Sigmoid colon (tissue), 7 donors: ENCODE results near the gene CLMP. TPM values are rescaled to one million over a fixed set of nuclear protein-coding genes. Genes with fewer than 3 reads are reported as not detected.

Source experiments
- DNase-seq: peaks from one replicate; pipeline ENCODE4 v3.0.0-alpha.2; 2019
- H3K27ac ChIP-seq, 4 donors: fragments of 200-600 bp; sonication (generic); one replicate each; pipeline ENCODE4 v1.5.1; 2016 to 2019; ENCODE audit warnings: mild to moderate bottlenecking in 1 of 4
- H3K27me3 ChIP-seq, 3 donors: fragments of 200-600 bp; sonication (generic); one replicate each; pipeline ENCODE4 v1.5.1; 2019; ENCODE audit warnings: mild to moderate bottlenecking in 1 of 3
- H3K36me3 ChIP-seq, 4 donors: fragments of 200-600 bp; sonication (generic); one replicate each; pipeline ENCODE4 v1.5.1; 2016 to 2019
- H3K4me1 ChIP-seq, 4 donors: fragments of 200-600 bp; sonication (generic); one replicate each; pipeline ENCODE4 v1.5.1; 2017 to 2019
- H3K4me3 ChIP-seq, 4 donors: fragments of 200-600 bp; sonication (generic); one replicate each; pipeline ENCODE4 v1.5.1; 2017 to 2019; ENCODE audit warnings: mild to moderate bottlenecking in 2 of 4, moderate library complexity in 1 of 4
- H3K9me3 ChIP-seq, 4 donors: fragments of 200-600 bp in 3 of 4; sonication (generic) in 3 of 4; one replicate each; pipeline versions ENCODE4 v1.5.1 to v1.6.1; 2013 to 2019
- CTCF ChIP-seq, 4 experiments: fragments of 450-650 bp in 3 of 4; fragments of 200-600 bp in 1 of 4; IDR thresholded peaks; one replicate each; pipeline ENCODE4 v1.5.1; 2016 to 2019; ENCODE audit warnings: antibody characterized with exemption in 4 of 4, mild to moderate bottlenecking in 3 of 4, moderate library complexity in 2 of 4
- EP300 ChIP-seq, 4 donors: sonication (generic); formaldehyde crosslinking; IDR thresholded peaks; one replicate each; pipeline ENCODE4 v1.6.1; 2017; ENCODE audit warnings: antibody characterized with exemption in 4 of 4
- POLR2A ChIP-seq, 2 donors: fragments of 450-650 bp; IDR thresholded peaks; one replicate each; pipeline ENCODE4 v1.6.1; 2016; ENCODE audit warnings: antibody characterized with exemption in 2 of 2, mild to moderate bottlenecking in 2 of 2, moderate library complexity in 2 of 2
- POLR2AphosphoS5 ChIP-seq, 4 donors: sonication (generic); formaldehyde crosslinking; IDR thresholded peaks; one replicate each; pipeline ENCODE4 v1.6.1; 2017; ENCODE audit warnings: antibody characterized with exemption in 4 of 4
- WGBS, 2 donors: extraction: QIAGEN DNeasy Blood & Tissue Kit; methylation state at CpG; one replicate each; pipeline ENCODE4 v1.1.7; 2013; 5-methylcytosine and 5-hydroxymethylcytosine counted together
- intact Hi-C: fragments of 100-400 bp; cut with DNase I; formaldehyde crosslinking; loops from one replicate; pipeline ENCODE4 v1.15.1; 2023
- polyA plus RNA-seq, 3 donors: library from polyadenylated mRNA; stranded (reverse); fragments of 200-250 nt; gene quantifications; one replicate each; pipeline ENCODE4 v1.2.3, GENCODE V29; 2013
- total RNA-seq, 4 donors: library from RNA; depleted of rRNA; stranded (reverse); fragments of >200 nt; gene quantifications; one replicate each; pipeline ENCODE4 v1.1.0, GENCODE V29; 2016
- donor health status: healthy with polysubstance abuse.
- donor health status: Bipolar disorder and iron deficiency.
- donor health status: healthy.

The CLMP gene
- total and polyA plus RNA-seq, 7 donors = 1.4 to 180 (median 104) TPM

GRCh38 chr11:123116486-123116885 lies 78.6 kb downstream of the CLMP start:
- intact Hi-C loops = no loop called here
- no peaks in the 10 kb centered on the region for H3K36me3 ChIP-seq
- DNase-seq = no peak
- H3K4me1 ChIP-seq = peaks cover 0 to 26% (median 17%) of the 10 kb centered on the region in 4 donors
- H3K27me3 ChIP-seq = no peaks in the 10 kb centered on the region
- TF ChIP-seq POLR2AphosphoS5 (IDR thresholded peaks at IDR 0.05) (no peak), POLR2A (IDR thresholded peaks at IDR 0.05) (no peak), CTCF (IDR thresholded peaks at IDR 0.05) (no peak), EP300 (IDR thresholded peaks at IDR 0.05) (no peak)
- H3K9me3 ChIP-seq = peaks cover 0 to 3% (median 0%) of the 10 kb centered on the region in 4 donors
- H3K27ac ChIP-seq = no peak overlapping the region
- H3K4me3 ChIP-seq = no peak overlapping the region
- 91 to 95% methylated on average over 2 of the region's 2 CpGs for WGBS, 2 donors

DNA sequence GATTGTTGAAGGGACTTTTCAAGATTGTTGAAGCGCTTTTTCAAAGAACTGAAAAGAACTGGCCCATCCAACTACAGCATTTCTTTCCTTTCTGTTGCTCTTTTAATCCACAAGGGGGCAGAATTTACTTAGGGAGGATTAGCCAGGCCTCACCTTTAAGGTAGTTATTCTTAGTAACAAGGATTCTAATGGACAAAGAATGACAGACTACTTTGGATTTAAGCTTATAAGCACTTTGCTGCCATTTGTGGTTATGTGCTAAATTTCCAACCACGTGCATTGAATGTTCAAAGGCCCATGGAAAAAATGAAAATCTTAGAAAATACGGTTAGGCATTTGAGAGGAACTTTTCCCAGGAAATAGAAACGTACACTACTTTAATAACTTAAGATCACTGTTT lies 83.6 kb downstream of the CLMP start:
- Histone ChIP-seq H3K27me3 (no peaks in the 10 kb centered on the region), H3K9me3 (peaks cover 0 to 3% (median 0%) of the 10 kb centered on the region in 4 donors), H3K27ac (peak overlapping the region; percentile 47 to 59 (median 54)), H3K36me3 (no peaks in the 10 kb centered on the region), H3K4me1 (peaks cover 0 to 33% (median 23%) of the 10 kb centered on the region in 4 donors), H3K4me3 (no peak overlapping the region)
- no peak for DNase-seq
- no peak for TF ChIP-seq POLR2AphosphoS5 (IDR thresholded peaks at IDR 0.05)
- peak; percentile 62 to 75 (median 70) for TF ChIP-seq CTCF (IDR thresholded peaks at IDR 0.05)
- 61 to 68% methylated on average over 4 of the region's 4 CpGs for WGBS, 2 donors
- intact Hi-C loops = loop anchor here (1.0 to 2.0 kb wide), 2 partner anchors 61 to 136 kb away; no protein-coding TSS in a partner anchor

DNA sequence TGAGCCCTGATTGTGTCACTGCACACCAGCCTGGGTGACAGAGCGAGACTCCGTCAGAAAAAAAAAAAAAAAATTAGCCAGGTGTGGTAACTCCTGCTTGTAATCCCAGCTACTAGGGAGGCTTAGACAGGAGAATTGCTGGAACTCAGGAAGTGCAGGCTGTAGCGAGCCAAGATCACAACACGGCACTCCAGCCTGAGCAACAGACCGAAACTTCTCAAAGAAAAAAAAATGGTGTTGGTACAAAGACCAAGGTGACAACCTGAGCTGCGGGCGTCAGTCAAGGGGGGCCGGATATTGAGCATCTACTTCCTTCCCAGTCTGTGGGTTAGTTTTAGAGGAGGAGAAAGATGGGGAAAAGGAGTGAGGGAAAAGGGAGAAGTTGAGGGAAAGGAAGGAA lies 84.7 kb downstream of the CLMP start:
- TF ChIP-seq POLR2A (IDR thresholded peaks at IDR 0.05) (no peak), EP300 (IDR thresholded peaks at IDR 0.05) (no peak)
- peak overlapping the region in 2 of 4 donors; percentile 47 to 59 for H3K27ac ChIP-seq
- H3K4me1 ChIP-seq = peaks cover 0 to 44% (median 34%) of the 10 kb centered on the region in 4 donors
- H3K4me3 ChIP-seq = no peak overlapping the region
- no peaks in the 10 kb centered on the region for H3K9me3 ChIP-seq
- no peaks in the 10 kb centered on the region for H3K36me3 ChIP-seq
- no peaks in the 10 kb centered on the region for H3K27me3 ChIP-seq
- DNase-seq = no peak
- intact Hi-C loops = loop anchor here (2.0 kb wide), 1 partner anchor 62 kb away; no protein-coding TSS in a partner anchor
- 76 to 80% methylated on average over 8 of the region's 8 CpGs for WGBS, 2 donors

DNA sequence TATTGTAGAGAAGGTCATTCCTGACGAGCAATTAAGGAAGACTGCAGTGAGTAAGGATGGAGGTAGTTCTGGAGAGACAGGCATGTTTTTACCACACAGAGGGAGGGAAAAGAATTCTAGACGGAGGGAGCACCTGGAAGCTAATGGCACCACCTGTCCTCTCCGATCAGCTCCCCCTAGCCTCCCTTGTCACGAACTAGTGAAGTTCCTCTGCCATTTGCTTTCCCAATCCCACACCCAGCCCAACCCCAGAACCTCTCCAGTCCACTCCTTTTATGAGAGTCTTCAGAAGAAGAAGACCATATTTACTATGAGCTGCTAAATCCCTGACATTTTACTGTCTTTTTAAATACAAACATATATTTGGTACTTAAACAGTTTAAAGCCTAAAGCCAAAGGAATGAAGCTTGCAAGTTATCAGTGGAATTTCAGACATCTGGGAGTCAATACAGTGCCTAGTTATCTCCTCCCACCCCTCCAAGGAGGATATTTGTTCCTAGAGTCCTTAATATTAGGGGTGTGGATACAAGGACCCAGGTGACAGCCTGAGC lies 87.0 kb downstream of the CLMP start:
- intact Hi-C loops = loop anchor here (10.0 kb wide), 1 partner anchor 367 kb away; no protein-coding TSS in a partner anchor
- Histone ChIP-seq H3K4me1 (peaks cover 0 to 56% (median 52%) of the 10 kb centered on the region in 4 donors), H3K4me3 (no peak overlapping the region), H3K36me3 (no peaks in the 10 kb centered on the region), H3K27me3 (no peaks in the 10 kb centered on the region), H3K9me3 (no peaks in the 10 kb centered on the region), H3K27ac (no peak overlapping the region)
- no peak for TF ChIP-seq CTCF (IDR thresholded peaks at IDR 0.05)
- TF ChIP-seq POLR2AphosphoS5 (IDR thresholded peaks at IDR 0.05) = no peak
- TF ChIP-seq EP300 (IDR thresholded peaks at IDR 0.05) = no peak
- no peak for TF ChIP-seq POLR2A (IDR thresholded peaks at IDR 0.05)
- no peak for DNase-seq
- WGBS, 2 donors = 74 to 79% methylated on average over 4 of the region's 4 CpGs

DNA sequence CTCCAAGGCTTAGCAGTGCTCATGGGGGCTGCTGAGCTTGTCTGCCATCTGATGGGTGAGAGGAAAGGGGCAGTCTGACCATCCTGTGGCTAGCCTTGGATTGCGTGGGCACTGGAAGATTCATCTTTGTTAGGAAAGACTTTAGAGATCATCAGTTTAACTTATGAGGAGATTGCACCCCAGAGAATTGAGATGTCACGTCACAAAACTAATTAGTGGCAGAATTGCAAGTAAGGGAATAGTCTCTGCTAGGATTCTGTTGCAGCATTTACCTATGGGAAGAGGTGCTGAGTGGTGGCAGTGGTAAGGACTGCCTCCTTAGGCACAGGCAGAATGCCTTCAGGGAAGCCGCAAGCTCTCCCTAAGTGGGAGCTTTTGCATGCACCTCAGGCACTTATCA lies 90.4 kb downstream of the CLMP start:
- H3K27ac ChIP-seq = peak overlapping the region; percentile 66 to 78 (median 70)
- H3K9me3 ChIP-seq = no peaks in the 10 kb centered on the region
- WGBS, 2 donors = 94 to 97% methylated on average over 3 of the region's 3 CpGs
- H3K4me3 ChIP-seq = no peak overlapping the region
- no peak for DNase-seq
- intact Hi-C loops = loop anchor here (5.0 to 10.0 kb wide), 2 partner anchors 42 to 370 kb away; partner anchors contain the start of gene HSPA8
- H3K4me1 ChIP-seq = peaks cover 0 to 69% (median 69%) of the 10 kb centered on the region in 4 donors
- TF ChIP-seq CTCF (IDR thresholded peaks at IDR 0.05) (no peak), EP300 (IDR thresholded peaks at IDR 0.05) (no peak), POLR2AphosphoS5 (IDR thresholded peaks at IDR 0.05) (no peak), POLR2A (IDR thresholded peaks at IDR 0.05) (no peak)
- no peaks in the 10 kb centered on the region for H3K36me3 ChIP-seq
- no peaks in the 10 kb centered on the region for H3K27me3 ChIP-seq
